HEK293 (cell line): ENCODE data around the gene MFSD2B.
"Not testable (repeated sequence)": the region's sequence is repeated elsewhere in the genome, so short reads cannot be mapped to it uniquely, and the experiment has no call there.

Source experiments
- PBX3 ChIP-seq: sonication (generic); formaldehyde crosslinking; IDR thresholded peaks from 2 replicates; pipeline ENCODE4 v1.8.1; 2022; ENCODE audit warnings: mild to moderate bottlenecking, moderate library complexity, missing genetic modification reagents
- ZNF114 ChIP-seq: fragments of 450-650 bp; formaldehyde crosslinking; IDR thresholded peaks from 2 replicates; pipeline ENCODE4 v1.5.0; 2017; ENCODE audit warnings: missing biosample characterization, missing genetic modification characterization
- ZNF138 ChIP-seq: fragments of 450-650 bp; formaldehyde crosslinking; IDR thresholded peaks from 2 replicates; pipeline ENCODE4 v1.5.1; 2016; ENCODE audit warnings: missing biosample characterization, missing genetic modification characterization, borderline replicate concordance
- ZNF140 ChIP-seq: fragments of 450-650 bp; formaldehyde crosslinking; IDR thresholded peaks from 2 replicates; pipeline ENCODE4 v1.5.1; 2016; ENCODE audit warnings: missing biosample characterization, missing genetic modification characterization
- ZNF274 ChIP-seq, 2 experiments: fragments of 200-500 bp in 1 of 2; fragments of 450-650 bp in 1 of 2; sonication (Bioruptor generic) in 1 of 2; formaldehyde crosslinking in 1 of 2; IDR thresholded peaks; 2 replicates each; pipeline versions ENCODE4 v1.5.1 to v1.6.1; 2014 to 2016; ENCODE audit warnings: borderline replicate concordance in 1 of 2, inconsistent platforms in 1 of 2, low read length in 1 of 2, missing biosample characterization in 1 of 2, missing genetic modification characterization in 1 of 2
- ZNF354C ChIP-seq: fragments of 450-650 bp; formaldehyde crosslinking; IDR thresholded peaks from 2 replicates; pipeline ENCODE4 v1.5.1; 2016; ENCODE audit warnings: missing biosample characterization, missing genetic modification characterization, low read depth, borderline replicate concordance
- ZNF530 ChIP-seq: fragments of 450-650 bp; formaldehyde crosslinking; IDR thresholded peaks from 2 replicates; pipeline ENCODE4 v1.5.1; 2016; ENCODE audit warnings: low read depth, missing biosample characterization, missing genetic modification characterization
- TF ChIP-seq, protein P1 (sequence below): fragments of 450-650 bp; formaldehyde crosslinking; IDR thresholded peaks from 2 replicates; pipeline ENCODE4 v1.5.1; 2016; ENCODE audit warnings: missing biosample characterization, missing genetic modification characterization

DNA sequence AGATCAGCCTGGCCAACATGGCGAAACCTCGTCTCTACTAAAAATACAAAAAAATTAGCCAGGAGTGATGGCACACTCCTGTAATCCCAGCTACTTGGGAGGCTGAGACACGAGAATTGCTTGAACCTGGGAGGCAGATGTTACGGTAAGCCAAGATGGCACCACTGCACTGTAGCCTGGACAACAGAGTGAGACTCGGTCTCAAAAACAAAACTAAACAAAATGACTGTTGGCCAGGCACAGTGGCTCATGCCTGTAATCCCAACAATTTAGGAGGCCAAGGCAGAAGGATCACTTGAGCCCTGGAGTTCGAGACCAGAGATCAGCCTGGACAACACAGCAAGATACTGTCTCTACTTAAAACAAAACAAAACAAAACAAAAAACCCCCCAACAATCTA, 33.2 kb downstream of the MFSD2B start:
- TF ChIP-seq ZNF114; ZNF354C (tag by site-specific recombination); ZNF140 (tag by site-specific recombination); PBX3; ZNF530 (tag by site-specific recombination); ZNF274 (IDR thresholded peaks at IDR 0.05; ENCODE audit: low read length); ZNF274 (tag by site-specific recombination; IDR thresholded peaks at IDR 0.05; ENCODE audit: borderline replicate concordance); ZNF138 (tag by site-specific recombination): not testable (repeated sequence)
- TF ChIP-seq, protein P1, sequence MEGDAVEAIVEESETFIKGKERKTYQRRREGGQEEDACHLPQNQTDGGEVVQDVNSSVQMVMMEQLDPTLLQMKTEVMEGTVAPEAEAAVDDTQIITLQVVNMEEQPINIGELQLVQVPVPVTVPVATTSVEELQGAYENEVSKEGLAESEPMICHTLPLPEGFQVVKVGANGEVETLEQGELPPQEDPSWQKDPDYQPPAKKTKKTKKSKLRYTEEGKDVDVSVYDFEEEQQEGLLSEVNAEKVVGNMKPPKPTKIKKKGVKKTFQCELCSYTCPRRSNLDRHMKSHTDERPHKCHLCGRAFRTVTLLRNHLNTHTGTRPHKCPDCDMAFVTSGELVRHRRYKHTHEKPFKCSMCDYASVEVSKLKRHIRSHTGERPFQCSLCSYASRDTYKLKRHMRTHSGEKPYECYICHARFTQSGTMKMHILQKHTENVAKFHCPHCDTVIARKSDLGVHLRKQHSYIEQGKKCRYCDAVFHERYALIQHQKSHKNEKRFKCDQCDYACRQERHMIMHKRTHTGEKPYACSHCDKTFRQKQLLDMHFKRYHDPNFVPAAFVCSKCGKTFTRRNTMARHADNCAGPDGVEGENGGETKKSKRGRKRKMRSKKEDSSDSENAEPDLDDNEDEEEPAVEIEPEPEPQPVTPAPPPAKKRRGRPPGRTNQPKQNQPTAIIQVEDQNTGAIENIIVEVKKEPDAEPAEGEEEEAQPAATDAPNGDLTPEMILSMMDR (tag by site-specific recombination), result not testable (repeated sequence)
